Measurements from ENCODE around the gene GRID2. TPM values are rescaled to one million over a fixed set of nuclear protein-coding genes. Genes with fewer than 3 reads are reported as not detected.

The GRID2 gene
- total RNA-seq, 2 donors from 2014 or later: 27.3 to 40.4 TPM

- Mint-ChIP-seq H3K27me3 (ENCODE audit: insufficient read depth) (no peaks in the 10 kb centered on the region), H3K9me3 (peaks cover 13% of the 10 kb centered on the region), H3K27ac (no peak overlapping the region), H3K4me3 (no peak overlapping the region), H3K4me1 (no peaks in the 10 kb centered on the region), H3K36me3 (ENCODE audit: low read depth) (peaks cover 8% of the 10 kb centered on the region)
- H3K4me3 ChIP-seq (ENCODE audit: low read length): no peak overlapping the region
- no peak for DNase-seq
- H3K9ac ChIP-seq (ENCODE audit: extremely low read depth, low read length, poor library complexity, severe bottlenecking): no peak overlapping the region
- H3K4me1 ChIP-seq (ENCODE audit: control insufficient read depth, insufficient read depth, low read length): no peaks in the 10 kb centered on the region
- no peaks in the 10 kb centered on the region for H3K27me3 ChIP-seq (ENCODE audit: control insufficient read depth, insufficient read depth, low read length, poor library complexity, severe bottlenecking)
- WGBS, 2 experiments (ENCODE audit: insufficient coverage in 1 of 2, insufficient read length in 1 of 2): 100% methylated on average over 1 of the region's 1 CpG; no CpG with 5 or more reads in 1 of the 2 experiments
- no peak overlapping the region for H3K27ac ChIP-seq (ENCODE audit: low read depth, low read length)
- H3K36me3 ChIP-seq (ENCODE audit: control insufficient read depth, insufficient read depth, low read length): no peaks in the 10 kb centered on the region
- TF ChIP-seq CTCF (conservative IDR thresholded peaks at IDR 0.05): no peak
- H3K9me3 ChIP-seq (ENCODE audit: control insufficient read depth, low read length): peaks cover 17% of the 10 kb centered on the region
These were observed 1301.4 kb downstream of the GRID2 start for GRCh38 chr4:93605163-93605562.

GRCh38 chr4:93617606-93618005 is 1313.8 kb downstream of the GRID2 start:
- 89 to 93% methylated on average over 4 of the region's 4 CpGs for WGBS, 2 experiments (ENCODE audit: insufficient coverage in 1 of 2, insufficient read length in 1 of 2)
- H3K36me3 ChIP-seq (ENCODE audit: control insufficient read depth, insufficient read depth, low read length): no peaks in the 10 kb centered on the region
- H3K9me3 ChIP-seq (ENCODE audit: control insufficient read depth, low read length): no peaks in the 10 kb centered on the region
- no peak overlapping the region for H3K27ac Mint-ChIP-seq
- peaks cover 14% of the 10 kb centered on the region for H3K4me1 Mint-ChIP-seq
- H3K36me3 Mint-ChIP-seq (ENCODE audit: low read depth): no peaks in the 10 kb centered on the region
- H3K27me3 ChIP-seq (ENCODE audit: control insufficient read depth, insufficient read depth, low read length, poor library complexity, severe bottlenecking): no peaks in the 10 kb centered on the region
- H3K9ac ChIP-seq (ENCODE audit: extremely low read depth, low read length, poor library complexity, severe bottlenecking): no peak overlapping the region
- TF ChIP-seq CTCF (conservative IDR thresholded peaks at IDR 0.05): no peak
- H3K9me3 Mint-ChIP-seq: peaks cover 13% of the 10 kb centered on the region
- H3K4me3 ChIP-seq (ENCODE audit: low read length): no peak overlapping the region
- peaks cover 2% of the 10 kb centered on the region for H3K4me1 ChIP-seq (ENCODE audit: control insufficient read depth, insufficient read depth, low read length)
- no peak overlapping the region for H3K4me3 Mint-ChIP-seq
- no peaks in the 10 kb centered on the region for H3K27me3 Mint-ChIP-seq (ENCODE audit: insufficient read depth)
- H3K27ac ChIP-seq (ENCODE audit: low read depth, low read length): no peak overlapping the region
- DNase-seq: no peak

- Mint-ChIP-seq H3K27ac (no peak overlapping the region), H3K27me3 (ENCODE audit: insufficient read depth) (no peaks in the 10 kb centered on the region), H3K4me3 (no peak overlapping the region), H3K9me3 (peaks cover 3% of the 10 kb centered on the region), H3K4me1 (peaks cover 8% of the 10 kb centered on the region), H3K36me3 (ENCODE audit: low read depth) (peaks cover 3% of the 10 kb centered on the region)
- H3K9me3 ChIP-seq (ENCODE audit: control insufficient read depth, low read length): no peaks in the 10 kb centered on the region
- TF ChIP-seq CTCF (conservative IDR thresholded peaks at IDR 0.05): no peak
- no peaks in the 10 kb centered on the region for H3K4me1 ChIP-seq (ENCODE audit: control insufficient read depth, insufficient read depth, low read length)
- no peaks in the 10 kb centered on the region for H3K36me3 ChIP-seq (ENCODE audit: control insufficient read depth, insufficient read depth, low read length)
- no peak overlapping the region for H3K4me3 ChIP-seq (ENCODE audit: low read length)
- no peak overlapping the region for H3K27ac ChIP-seq (ENCODE audit: low read depth, low read length)
- no peaks in the 10 kb centered on the region for H3K27me3 ChIP-seq (ENCODE audit: control insufficient read depth, insufficient read depth, low read length, poor library complexity, severe bottlenecking)
- DNase-seq: no peak
- no peak overlapping the region for H3K9ac ChIP-seq (ENCODE audit: extremely low read depth, low read length, poor library complexity, severe bottlenecking)
These were observed 1330.0 kb downstream of the GRID2 start for GRCh38 chr4:93633721-93634120.
